IMR-90 (cell line): ENCODE results near the gene PLLP. TPM values are rescaled to one million over a fixed set of nuclear protein-coding genes. Genes with fewer than 3 reads are reported as not detected.

Experiments used
- ATAC-seq: fragments of 200-7000 bp; cut with Tn5 transposase; 2 replicates; pipeline ENCODE4 v1.9.1; 2020; ENCODE audit warnings: low read depth, mild to moderate bottlenecking, moderate library complexity
- BruUV-seq: library from RNA; stranded (reverse); fragments of 400-500 nt; replicated peaks from 2 replicates; lab custom pipeline; 2021; lab: Mats Ljungman, UMichigan
- CTCF ChIA-PET: fragments of 300-600 bp; formaldehyde crosslinking; extraction: SDS; loops from one replicate; lab custom pipeline; 2021; ENCODE audit warnings: antibody characterized with exemption; lab: Yijun Ruan, JAX
- POLR2A ChIA-PET: fragments of 300-600 bp; sonication (Branson Sonifier 250); formaldehyde crosslinking; loops from one replicate; lab custom pipeline; 2022; ENCODE audit warnings: antibody characterized with exemption; ENCODE audit not compliant: unreplicated experiment; lab: Charles Lee
- DNase-seq: peaks from one replicate; pipeline ENCODE4 v3.0.0; 2013
- H2AFZ ChIP-seq: replicated peaks from 2 replicates; pipeline ENCODE3; 2013; ENCODE audit warnings: low read length, mild to moderate bottlenecking; ENCODE audit not compliant: poor library complexity
- H2AK5ac ChIP-seq: 2 replicates; pipeline ENCODE4 v1.6.1; 2013; ENCODE audit warnings: low read depth, low read length, inconsistent platforms
- H2AK9ac ChIP-seq: replicated peaks from 2 replicates; pipeline ENCODE3; 2013; ENCODE audit warnings: mild to moderate bottlenecking, low read depth, low read length, moderate library complexity; ENCODE audit not compliant: poor library complexity
- H2BK120ac ChIP-seq: 2 replicates; pipeline ENCODE4 v1.6.1; 2013; ENCODE audit warnings: low read depth, low read length, inconsistent platforms
- H2BK15ac ChIP-seq: 3 replicates; pipeline ENCODE4 v1.6.1; 2013; ENCODE audit warnings: low read depth, low read length, inconsistent platforms
- H2BK20ac ChIP-seq: 2 replicates; pipeline ENCODE4 v1.6.1; 2013; ENCODE audit warnings: low read depth, mild to moderate bottlenecking, inconsistent platforms, low read length, moderate library complexity
- H2BK5ac ChIP-seq: 2 replicates; pipeline ENCODE4 v1.6.1; 2013; ENCODE audit warnings: mild to moderate bottlenecking, low read depth, low read length, inconsistent platforms; ENCODE audit not compliant: poor library complexity, severe bottlenecking
- H3K14ac ChIP-seq: replicated peaks from 2 replicates; pipeline ENCODE4 v1.6.1; 2013; ENCODE audit warnings: low read depth, low read length, inconsistent platforms
- H3K18ac ChIP-seq: 2 replicates; pipeline ENCODE4 v1.6.1; 2013; ENCODE audit warnings: low read depth, low read length, control low read depth
- H3K23ac ChIP-seq: 2 replicates; pipeline ENCODE4 v1.6.1; 2013; ENCODE audit warnings: low read depth, low read length, inconsistent platforms
- H3K27ac ChIP-seq: 2 replicates; pipeline ENCODE4 v1.5.1; 2013; ENCODE audit warnings: mild to moderate bottlenecking, control low read depth, low read length; ENCODE audit not compliant: insufficient read depth
- H3K27me3 ChIP-seq: 2 replicates; pipeline ENCODE4 v1.6.1; 2013; ENCODE audit warnings: low read length; ENCODE audit not compliant: control insufficient read depth, insufficient read depth
- H3K36me3 ChIP-seq: 2 replicates; pipeline ENCODE4 v1.6.1; 2013; ENCODE audit warnings: low read length, mixed read lengths; ENCODE audit not compliant: control insufficient read depth, insufficient read depth
- H3K4ac ChIP-seq: 2 replicates; pipeline ENCODE4 v1.6.1; 2013; ENCODE audit warnings: low read depth, low read length, inconsistent platforms
- H3K4me1 ChIP-seq: 2 replicates; pipeline ENCODE4 v1.6.1; 2013; ENCODE audit warnings: low read length, mixed read lengths; ENCODE audit not compliant: control insufficient read depth, insufficient read depth
- H3K4me2 ChIP-seq: 2 replicates; pipeline ENCODE4 v1.6.1; 2013; ENCODE audit warnings: low read depth, mild to moderate bottlenecking, control low read depth, low read length, moderate library complexity
- H3K4me3 ChIP-seq: 2 replicates; pipeline ENCODE4 v1.5.1; 2013; ENCODE audit warnings: low read depth, mild to moderate bottlenecking, control low read depth, low read length, moderate library complexity; ENCODE audit not compliant: insufficient read depth
- H3K56ac ChIP-seq: 2 replicates; pipeline ENCODE4 v1.6.1; 2013; ENCODE audit warnings: low read length, inconsistent platforms; ENCODE audit not compliant: insufficient read depth; ENCODE audit errors: extremely low read depth
- H3K79me1 ChIP-seq, 2 experiments: 2 replicates each; pipeline ENCODE4 v1.6.1; 2013; ENCODE audit warnings: low read length in 2 of 2, inconsistent platforms in 1 of 2, low read depth in 1 of 2
- H3K9ac ChIP-seq: 2 replicates; pipeline ENCODE4 v1.6.1; 2013; ENCODE audit warnings: low read depth, low read length, control low read depth
- H3K9me1 ChIP-seq: 2 replicates; pipeline ENCODE4 v1.6.1; 2013; ENCODE audit warnings: low read length, inconsistent platforms; ENCODE audit not compliant: insufficient read depth
- H3K9me3 ChIP-seq: 2 replicates; pipeline ENCODE4 v1.6.1; 2013; ENCODE audit warnings: low read length; ENCODE audit not compliant: control insufficient read depth, insufficient read depth
- H4K20me1 ChIP-seq: 2 replicates; pipeline ENCODE4 v1.6.1; 2013; ENCODE audit warnings: low read length, inconsistent platforms; ENCODE audit not compliant: insufficient read depth
- H4K5ac ChIP-seq: 2 replicates; pipeline ENCODE4 v1.6.1; 2013; ENCODE audit warnings: mild to moderate bottlenecking, low read depth, low read length, control low read depth
- H4K8ac ChIP-seq, 2 experiments: 2 replicates each; pipeline ENCODE4 v1.6.1; 2013; ENCODE audit warnings: low read depth in 2 of 2, low read length in 2 of 2, control low read depth in 1 of 2, inconsistent platforms in 1 of 2
- H4K91ac ChIP-seq: 2 replicates; pipeline ENCODE4 v1.6.1; 2013; ENCODE audit warnings: low read depth, low read length, inconsistent platforms; ENCODE audit not compliant: insufficient read depth
- CEBPB ChIP-seq: IDR thresholded peaks from 2 replicates; pipeline ENCODE4 v1.6.1; 2012; ENCODE audit warnings: low read depth, low read length, improper control_type of control experiment
- CHD1 ChIP-seq: IDR thresholded peaks from 2 replicates; pipeline ENCODE4 v1.6.1; 2012; ENCODE audit warnings: low read depth, low read length, improper control_type of control experiment
- CTCF ChIP-seq: conservative IDR thresholded peaks from 2 replicates; pipeline ENCODE4 v1.5.1; 2012; ENCODE audit warnings: mild to moderate bottlenecking, low read depth, low read length, improper control_type of control experiment
- ELK1 ChIP-seq: fragments of 150-350 bp; IDR thresholded peaks from 2 replicates; pipeline ENCODE4 v1.6.1; 2016; ENCODE audit warnings: low read depth, mild to moderate bottlenecking, low read length, moderate library complexity, borderline replicate concordance
- FOS ChIP-seq: fragments of 150-350 bp; IDR thresholded peaks from 2 replicates; pipeline ENCODE4 v1.6.1; 2016; ENCODE audit warnings: low read depth, low read length
- MAFK ChIP-seq: IDR thresholded peaks from 2 replicates; pipeline ENCODE4 v1.6.1; 2012; ENCODE audit warnings: low read depth, low read length, improper control_type of control experiment
- MAZ ChIP-seq: IDR thresholded peaks from 2 replicates; pipeline ENCODE4 v1.6.1; 2012; ENCODE audit warnings: low read depth, mild to moderate bottlenecking, low read length, improper control_type of control experiment, moderate library complexity, borderline replicate concordance
- MXI1 ChIP-seq: IDR thresholded peaks from 2 replicates; pipeline ENCODE4 v1.6.1; 2012; ENCODE audit warnings: low read depth, mild to moderate bottlenecking, low read length, moderate library complexity, borderline replicate concordance
- POLR2A ChIP-seq: IDR thresholded peaks from 2 replicates; pipeline ENCODE4 v1.6.1; 2012; ENCODE audit warnings: mild to moderate bottlenecking, low read depth, low read length
- RAD21 ChIP-seq: IDR thresholded peaks from 2 replicates; pipeline ENCODE4 v1.6.1; 2012; ENCODE audit warnings: low read length, improper control_type of control experiment
- RCOR1 ChIP-seq: IDR thresholded peaks from 2 replicates; pipeline ENCODE4 v1.6.1; 2012; ENCODE audit warnings: mild to moderate bottlenecking, low read length, improper control_type of control experiment; ENCODE audit not compliant: insufficient replicate concordance
- RFX5 ChIP-seq: IDR thresholded peaks from 2 replicates; pipeline ENCODE4 v1.8.0; 2012; ENCODE audit warnings: low read depth, mild to moderate bottlenecking, low read length, moderate library complexity
- SMC3 ChIP-seq: fragments of 150-350 bp; IDR thresholded peaks from 2 replicates; pipeline ENCODE4 v1.6.1; 2016; ENCODE audit warnings: low read depth, mild to moderate bottlenecking, antibody characterized with exemption, low read length, moderate library complexity
- USF2 ChIP-seq: fragments of 150-350 bp; IDR thresholded peaks from 2 replicates; pipeline ENCODE4 v1.6.1; 2017; ENCODE audit warnings: mild to moderate bottlenecking, antibody characterized with exemption, low read length, low read depth
- whole genome bisulfite sequencing, 2 experiments: methylation state at CpG; one replicate each; pipeline versions ENCODE4 v1.1.5 to v1.1.7; 2013; ENCODE audit warnings: missing lambda C conversion rate in 2 of 2; ENCODE audit not compliant: insufficient read length in 1 of 2; ENCODE audit errors: extremely low coverage in 2 of 2; 5-methylcytosine and 5-hydroxymethylcytosine counted together
- dilution Hi-C: fragments of 300-500 bp; cut with HindIII; formaldehyde crosslinking; loops from one replicate; pipeline ENCODE4 v1.14.3; 2018; ENCODE audit warnings: low sequenced_read_pairs; ENCODE audit not compliant: unreplicated experiment
- in situ Hi-C: fragments of 300-500 bp; cut with MboI; formaldehyde crosslinking; loops from 3 replicates; pipeline ENCODE4 v1.14.3; 2019; ENCODE audit warnings: low sequenced_read_pairs, inconsistent platforms, mixed read lengths
- intact Hi-C: fragments of 100-400 bp; cut with micrococcal nuclease; formaldehyde crosslinking; loops from 2 replicates; pipeline ENCODE4 v1.10.0; 2022
- polyA plus RNA-seq, 3 experiments: library from polyadenylated mRNA; depleted of rRNA; stranded (reverse); fragments of >200 nt; gene quantifications; 2 replicates each; pipeline ENCODE4 v1.2.3, GENCODE V29; 2012; ENCODE audit warnings: low replicate concordance in 1 of 3
- total RNA-seq: library from RNA; depleted of rRNA; stranded (reverse); fragments of >200 nt; gene quantifications from 2 replicates; pipeline ENCODE4 v1.2.3, GENCODE V29; 2012

PLLP gene
- total and polyA plus RNA-seq, 2 of the 4 experiments (the other 2 are of a cell fraction): 0.05 TPM; not detected in 1

GRCh38 chr16:57304169-57305061, 19.9 kb upstream of the PLLP start:
- CTCF ChIA-PET: interaction anchor here (0.6 kb wide), 1 partner anchor 356 kb away, joined by 3 read pairs; no protein-coding TSS in a partner anchor
- no peak for ATAC-seq
- intact Hi-C loops: no loop called here
- no peak for TF ChIP-seq MAFK
- TF ChIP-seq RFX5: no peak
- TF ChIP-seq MAZ: no peak
- TF ChIP-seq SMC3: no peak
- TF ChIP-seq CHD1: no peak
- no peak for TF ChIP-seq POLR2A
- TF ChIP-seq RCOR1: no peak
- no peak for TF ChIP-seq ELK1
- TF ChIP-seq CTCF: no peak
- no peak for TF ChIP-seq RAD21
- no peak for TF ChIP-seq FOS
- TF ChIP-seq USF2: no peak
- TF ChIP-seq CEBPB: no peak
- no peak for TF ChIP-seq MXI1

More at GRCh38 chr16:57304169-57305061, 19.9 kb upstream of the PLLP start:
- Histone ChIP-seq H2BK15ac (no peak overlapping the region), H2AFZ (no peak overlapping the region), H4K91ac (no peak overlapping the region; the same call in 1 of the 2 replicates), H2AK5ac (no peak overlapping the region), H3K36me3 (no peaks in the 10 kb centered on the region), H3K9me1 (no peaks in the 10 kb centered on the region), H2AK9ac (peak overlapping the region; percentile 59), H3K4me2 (no peak overlapping the region), H3K23ac (no peak overlapping the region), H3K27me3 (peaks cover 34% of the 10 kb centered on the region), H3K79me1 (no peaks in the 10 kb centered on the region), H4K20me1 (peaks cover 5% of the 10 kb centered on the region), H3K4me1 (peaks cover 3% of the 10 kb centered on the region; the same call in 1 of the 2 replicates), H3K18ac (no peak overlapping the region), H4K5ac (no peak overlapping the region), H3K14ac (no peak overlapping the region), H2BK120ac (no peak overlapping the region), H4K8ac (no peak overlapping the region), H2BK20ac (no peak overlapping the region), H3K27ac (no peak overlapping the region), H3K4ac (no peak overlapping the region), H3K4me3 (no peak overlapping the region), H3K9ac (no peak overlapping the region), H3K56ac (no peak overlapping the region), H3K9me3 (no peaks in the 10 kb centered on the region), H2BK5ac (no peak overlapping the region)
- POLR2A ChIA-PET: no interaction called here
- dilution Hi-C loops (no loop called here), in situ Hi-C loops (loop anchor here (5.0 kb wide), 2 partner anchors 113 to 218 kb away; no protein-coding TSS in a partner anchor)
- BruUV-seq: no TSS peak
- DNase-seq: peak; percentile 55
- WGBS, 2 experiments: 60% methylated on average over 8 of the region's 16 CpGs; no CpG with 5 or more reads in 1 of the 2 experiments
